ENCODE data around the gene PSG1. TPM values are rescaled to one million over a fixed set of nuclear protein-coding genes. Genes with fewer than 3 reads are reported as not detected.
"Not testable (repeated sequence)": the region's sequence is repeated elsewhere in the genome, so short reads cannot be mapped to it uniquely, and the experiment has no call there.

Gene PSG1
- polyA plus RNA-seq (ENCODE audit: insufficient read length) = not detected

DNA sequence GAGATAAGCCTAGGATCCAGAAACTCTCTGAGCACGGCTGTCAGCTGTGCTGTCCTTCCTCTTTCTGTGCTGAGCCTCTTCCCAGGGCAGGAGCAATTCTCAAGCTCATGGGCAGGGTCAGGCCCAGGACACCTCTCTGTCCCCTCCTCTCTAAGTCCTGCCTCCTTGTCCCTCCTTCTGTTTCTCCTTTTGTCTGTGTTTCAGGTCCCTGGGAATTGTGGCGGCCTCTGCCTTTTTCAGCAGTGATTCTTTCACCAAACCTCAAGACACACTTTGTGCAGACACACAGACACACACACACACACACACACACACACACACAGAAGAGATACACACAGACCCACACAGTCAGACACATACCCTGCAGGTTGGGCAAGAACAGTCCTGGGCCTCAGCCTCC lies at the start of gene PSG1:
TSS of gene PSG1 (minus strand) at position 101 of the 400 bp plus-strand sequence. CDS start 132 bp downstream, outside the sequence.
- no peak for DNase-seq

DNA sequence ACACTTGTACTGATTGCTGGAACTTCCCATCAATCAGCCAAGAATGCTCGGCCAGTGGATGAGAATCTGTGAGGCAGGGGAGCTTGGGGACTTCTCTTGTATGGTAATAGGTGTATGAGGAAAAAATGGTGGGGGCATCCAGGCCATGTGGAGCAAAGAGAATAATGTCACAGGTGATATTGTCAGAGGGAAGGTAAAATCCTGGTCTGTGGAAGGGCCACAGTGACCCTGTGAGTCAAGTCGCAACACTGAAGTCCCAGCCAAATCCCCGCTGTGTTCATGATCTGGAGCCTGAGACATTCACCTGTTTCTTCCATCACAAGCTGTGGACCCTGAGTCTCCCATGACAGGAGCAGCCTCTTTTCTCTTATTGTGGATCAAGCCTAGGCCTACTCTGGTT lies 49.4 kb upstream of the PSG1 start:
- DNase-seq = no peak

DNA sequence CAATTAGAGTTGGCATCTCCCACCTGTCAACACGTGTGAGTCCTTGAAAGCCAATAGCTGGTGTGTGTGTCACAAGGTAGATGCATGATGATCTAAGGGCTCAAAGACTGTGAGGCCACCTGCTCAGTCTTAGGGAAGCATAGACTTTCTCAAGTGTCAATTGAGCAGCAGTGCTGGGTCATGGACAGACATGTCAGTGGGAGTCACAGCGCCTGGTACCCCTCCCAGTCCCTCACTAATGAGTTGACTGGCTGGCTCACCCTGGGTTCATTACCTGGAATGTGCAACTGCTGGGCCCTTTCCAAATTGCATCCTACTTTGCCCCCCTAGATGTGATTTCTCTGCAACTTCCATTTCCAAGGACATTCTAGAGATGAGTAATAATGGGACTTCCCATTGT lies 47.3 kb upstream of the PSG1 start:
- DNase-seq = no peak

DNA sequence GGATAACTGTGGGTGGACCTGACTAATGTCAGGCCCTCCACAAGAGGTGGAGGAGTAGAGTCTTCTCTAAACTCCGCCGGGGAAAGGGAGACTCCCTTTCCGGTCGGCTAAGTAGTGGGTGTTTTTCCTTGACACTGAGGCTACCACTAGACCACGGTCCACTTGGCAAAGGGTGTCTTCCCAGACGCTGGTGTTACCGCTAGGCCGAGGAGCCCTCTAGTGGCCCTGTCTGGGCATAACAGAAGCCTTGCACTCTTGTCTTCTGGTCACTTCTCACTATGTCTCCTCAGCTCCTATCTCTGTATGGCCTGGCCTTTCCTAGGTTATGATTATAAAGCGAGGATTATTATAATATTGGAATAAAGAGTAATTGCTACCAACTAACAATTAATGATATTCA lies 43.6 kb upstream of the PSG1 start:
- DNase-seq = not testable (repeated sequence)

DNA sequence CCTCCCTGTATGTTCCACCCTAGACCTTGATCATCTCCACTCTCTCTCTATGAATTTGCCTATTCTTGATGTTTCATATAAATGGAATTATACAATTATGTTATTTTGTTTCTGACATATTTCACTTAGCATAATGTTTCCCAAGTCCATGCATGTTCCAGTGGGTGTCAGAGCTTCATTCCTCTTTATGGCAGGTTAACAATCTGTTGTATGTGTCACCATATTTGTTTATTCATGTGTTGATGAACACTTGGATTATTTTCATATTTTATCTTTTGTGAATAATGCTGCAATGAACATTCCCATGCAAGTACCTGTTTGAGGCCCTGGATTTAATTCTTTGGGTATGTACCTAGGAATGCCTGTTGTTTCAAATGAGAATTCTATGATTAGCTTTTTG lies 41.5 kb upstream of the PSG1 start:
- DNase-seq = not testable (repeated sequence)

DNA sequence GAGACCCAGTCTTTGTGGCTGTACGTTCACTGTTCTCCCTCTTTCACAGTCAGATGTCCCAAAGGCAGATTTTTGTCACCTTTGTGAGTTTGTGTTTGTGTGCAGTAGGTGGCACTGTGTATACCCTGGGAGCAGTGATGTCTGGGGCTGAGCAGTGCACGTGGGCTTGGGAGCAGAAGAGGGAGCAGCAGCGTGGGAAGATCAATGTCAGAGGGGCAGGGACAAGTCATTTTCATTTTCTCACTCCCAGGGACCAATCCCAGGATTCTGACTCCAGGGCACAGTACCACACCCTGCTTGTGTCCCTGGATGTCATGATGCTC lies 40.2 kb upstream of the PSG1 start:
- no peak for DNase-seq

DNA sequence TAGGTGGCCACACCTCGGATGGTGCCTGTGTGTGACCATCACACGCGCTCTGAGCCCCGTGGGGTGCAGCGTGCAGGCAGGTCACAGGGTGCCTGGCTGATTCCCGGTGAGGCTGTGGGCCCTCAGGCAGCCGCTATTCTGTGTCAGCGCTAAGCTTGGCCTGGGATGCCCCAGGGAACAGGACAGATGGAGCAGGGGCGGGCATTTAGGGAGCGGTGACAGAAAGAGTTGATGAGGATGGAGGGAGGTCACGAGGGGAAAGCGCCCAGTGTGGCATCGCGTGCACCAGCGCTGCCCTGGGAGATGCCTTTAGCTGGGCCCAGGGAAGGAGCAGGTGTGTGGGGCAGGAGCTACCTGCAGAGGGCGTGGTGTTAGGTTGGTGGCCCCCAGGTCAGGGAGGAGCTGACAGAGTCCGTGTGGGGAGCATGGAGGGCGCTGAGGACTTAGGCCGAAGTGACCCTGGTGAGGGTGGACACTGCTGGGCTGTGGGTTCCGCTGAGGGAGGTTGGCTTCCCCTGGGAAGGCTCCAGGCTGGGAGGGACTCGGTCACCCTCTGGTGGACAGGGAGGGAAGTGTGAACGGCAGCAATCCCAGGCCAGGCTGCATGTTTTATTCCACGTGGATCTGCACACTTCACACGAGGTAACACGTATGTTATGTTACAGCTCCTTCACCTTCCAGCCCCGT lies 39.7 kb upstream of the PSG1 start:
- not testable (repeated sequence) for DNase-seq

DNA sequence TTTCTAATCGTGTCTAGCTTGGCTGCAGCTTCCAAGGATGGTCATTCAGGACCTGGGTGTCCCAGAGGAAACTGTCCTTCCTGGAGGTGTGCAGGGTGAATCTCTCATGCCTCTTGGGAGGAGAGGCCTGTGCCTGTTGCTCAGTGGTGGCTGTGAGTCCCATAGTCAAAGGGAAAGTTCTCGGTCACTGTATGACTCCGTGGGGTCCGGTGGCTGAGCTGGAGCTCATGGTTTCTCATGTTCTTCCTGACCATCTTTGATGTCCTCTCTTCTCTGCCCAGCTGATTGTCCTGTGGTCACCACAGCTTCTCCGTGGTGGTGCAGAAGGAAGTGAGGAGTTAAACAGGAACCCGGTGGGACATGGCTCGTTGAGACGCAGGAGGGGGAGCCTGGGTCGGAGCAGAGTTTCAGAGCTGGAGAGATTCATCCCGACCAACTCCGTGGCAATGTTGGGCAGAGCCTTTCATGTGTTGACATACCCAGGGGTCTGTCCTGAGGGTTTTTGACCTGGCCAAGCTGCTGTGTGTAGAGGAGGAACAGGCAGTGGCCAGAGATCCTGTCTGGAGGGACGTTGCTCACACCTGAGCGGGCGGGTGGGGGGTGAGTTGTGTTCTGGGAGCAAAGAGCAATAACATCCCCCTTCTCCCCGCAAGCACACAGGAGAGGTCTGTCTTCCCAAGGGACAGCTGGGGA lies 39.0 kb upstream of the PSG1 start:
- not testable (repeated sequence) for DNase-seq

DNA sequence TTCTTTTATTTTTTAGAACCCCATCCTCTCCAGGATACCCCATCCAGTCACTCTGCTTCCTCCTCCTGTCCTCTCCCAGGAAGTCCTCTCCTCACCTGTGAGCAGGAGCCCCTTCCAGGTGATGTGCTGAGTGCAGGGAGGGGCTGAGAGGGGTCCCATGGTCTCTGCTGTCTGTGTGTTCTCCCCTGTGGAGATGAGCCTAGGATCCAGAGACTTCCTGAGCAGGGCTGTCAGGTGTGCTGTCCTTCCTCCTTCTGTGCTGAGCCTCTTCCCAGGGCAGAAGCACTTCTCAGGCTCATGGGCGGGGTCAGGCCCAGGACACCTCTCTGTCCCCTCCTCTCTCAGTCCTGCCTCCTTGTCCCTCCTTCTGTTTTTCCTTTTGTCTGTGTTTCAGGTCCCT lies 38.1 kb upstream of the PSG1 start, which contains the start of gene PSG6:
TSS of gene PSG6 (minus strand) at position 261 of the 400 bp plus-strand sequence. CDS start at position 159, 102 bp downstream.
- not testable (repeated sequence) for DNase-seq

DNA sequence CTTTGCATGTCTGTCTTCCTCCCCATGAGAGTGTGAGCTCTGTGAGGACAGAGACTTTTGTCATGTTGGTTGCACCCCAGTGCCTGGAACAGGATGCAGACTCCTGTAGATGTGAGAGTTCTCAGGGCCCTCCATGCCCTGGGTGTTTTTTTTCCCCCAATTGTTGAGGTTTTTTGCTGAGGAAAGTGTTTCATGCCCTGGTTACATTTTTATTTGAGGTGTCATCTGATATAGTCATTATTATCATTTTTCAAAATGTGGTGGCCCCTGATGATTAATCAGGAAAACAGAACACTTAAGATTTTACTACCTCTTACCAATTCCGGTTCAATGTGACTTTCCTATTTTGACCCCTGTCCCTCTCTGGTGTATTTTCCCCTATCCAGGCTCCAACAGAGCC lies 37.4 kb upstream of the PSG1 start:
- not testable (repeated sequence) for DNase-seq

DNA sequence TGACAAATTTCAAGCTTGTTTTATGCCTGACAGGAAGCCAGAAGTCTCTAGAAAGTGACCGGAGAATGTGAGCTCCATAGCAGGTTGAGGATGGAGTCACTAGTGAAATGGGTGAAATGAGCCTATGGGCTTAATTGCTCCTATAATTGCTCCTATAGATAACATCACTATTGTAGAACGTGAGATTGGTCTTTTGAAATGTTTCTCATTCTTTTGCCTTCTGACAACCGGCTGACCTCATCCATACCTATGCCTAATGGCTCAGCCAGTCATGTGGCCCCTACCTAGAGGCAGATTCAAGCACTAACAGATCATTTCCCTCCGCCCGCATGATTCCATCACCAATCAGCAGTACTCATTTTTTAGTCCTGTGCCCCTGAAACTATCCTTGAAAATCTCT lies 34.0 kb upstream of the PSG1 start:
- DNase-seq = not testable (repeated sequence)

DNA sequence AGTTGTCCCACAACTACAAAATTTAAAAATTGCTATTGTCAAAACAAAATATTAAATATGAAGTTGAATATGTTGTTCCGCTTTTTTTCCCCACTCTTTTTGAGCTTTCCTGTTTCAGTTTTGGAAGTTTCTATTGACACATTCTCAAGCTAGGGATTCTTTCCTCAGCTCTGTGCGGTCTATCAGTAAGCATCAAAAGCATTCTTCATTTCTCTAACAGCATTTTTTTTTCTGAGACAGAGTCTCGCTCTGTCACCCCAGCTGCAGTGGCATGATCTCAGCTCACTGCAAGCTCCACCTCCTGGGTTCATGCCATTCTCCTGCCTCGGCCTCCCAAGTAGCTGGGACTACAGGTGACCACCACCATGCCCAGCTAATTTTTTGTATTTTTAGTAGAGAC lies 33.4 kb upstream of the PSG1 start:
- not testable (repeated sequence) for DNase-seq

DNA sequence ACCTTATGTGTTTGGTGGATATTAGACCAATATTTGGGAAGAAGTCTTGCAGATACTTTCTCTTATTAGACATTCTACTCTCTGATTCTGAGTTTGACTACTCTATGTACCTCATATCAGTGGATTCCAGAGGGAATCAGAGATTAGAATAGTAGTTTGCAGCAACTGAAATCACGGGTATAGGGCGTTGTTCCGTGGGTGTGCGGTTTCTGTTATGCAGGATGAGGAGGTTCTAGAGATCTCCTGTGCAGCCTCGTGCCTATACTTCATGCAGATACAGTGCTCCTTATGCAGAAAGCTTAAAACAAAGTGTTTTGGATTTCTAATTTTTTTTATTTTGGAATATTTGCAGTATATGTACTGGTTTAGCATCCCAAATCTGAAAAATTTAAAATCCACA lies 32.2 kb upstream of the PSG1 start:
- DNase-seq = not testable (repeated sequence)

DNA sequence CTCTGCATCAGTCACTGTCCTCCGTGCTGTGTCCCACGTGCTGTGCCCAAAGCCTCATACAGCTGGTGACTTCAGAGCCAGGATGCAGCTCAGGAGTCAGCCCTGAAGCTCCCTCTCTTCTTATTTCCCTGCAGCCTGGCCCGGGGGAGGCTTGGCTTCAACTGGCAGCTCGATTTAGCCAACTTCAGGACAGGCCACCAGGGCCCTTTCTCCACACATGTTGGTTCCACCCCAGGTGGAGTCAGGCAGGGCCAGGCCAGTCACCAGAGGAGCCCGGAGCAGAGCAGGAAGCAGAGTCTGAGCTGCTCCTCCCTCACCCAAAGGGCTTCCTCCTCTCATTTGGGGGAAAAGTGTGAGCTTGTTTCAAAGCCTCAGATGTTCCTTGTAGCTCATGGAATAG lies 26.6 kb upstream of the PSG1 start:
- not testable (repeated sequence) for DNase-seq

DNA sequence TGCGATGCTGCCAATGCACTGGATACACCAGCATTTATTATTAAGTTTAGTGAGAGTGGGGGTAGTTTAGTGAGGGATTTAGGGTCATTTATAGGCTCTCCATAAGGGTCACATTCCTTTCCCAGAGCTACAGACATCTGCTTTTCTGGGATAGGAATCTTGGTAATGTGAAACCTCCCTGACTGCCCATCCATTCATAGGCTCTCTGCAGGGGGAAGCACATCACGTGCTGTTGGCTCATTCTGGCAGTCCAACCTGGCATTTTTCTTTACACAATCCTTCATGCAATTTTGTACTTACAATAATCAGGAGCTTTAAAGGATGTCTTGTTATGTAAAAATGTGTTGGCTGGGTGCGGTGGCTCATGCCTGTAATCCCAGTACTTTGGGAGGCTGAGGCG lies 21.0 kb upstream of the PSG1 start:
- DNase-seq = not testable (repeated sequence)

DNA sequence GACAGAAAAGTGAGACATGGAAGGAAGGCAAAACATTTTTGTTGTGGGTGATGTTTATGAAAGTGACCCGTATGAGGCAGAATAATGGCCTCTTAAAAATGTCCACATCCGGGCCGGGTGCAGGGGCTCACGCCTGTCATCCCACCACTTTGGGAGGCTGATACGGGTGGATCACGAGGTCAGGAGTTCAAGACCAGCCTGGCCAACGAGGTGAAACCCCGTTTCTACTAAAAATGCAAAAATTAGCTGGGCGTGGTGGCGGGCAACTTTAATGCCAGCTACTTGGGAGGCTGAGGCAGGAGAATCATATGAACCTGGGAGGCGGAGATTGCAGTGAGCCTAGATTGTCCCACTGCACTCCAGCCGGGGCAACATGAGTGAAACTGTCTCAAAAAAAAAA lies 20.2 kb upstream of the PSG1 start:
- DNase-seq = not testable (repeated sequence)

DNA sequence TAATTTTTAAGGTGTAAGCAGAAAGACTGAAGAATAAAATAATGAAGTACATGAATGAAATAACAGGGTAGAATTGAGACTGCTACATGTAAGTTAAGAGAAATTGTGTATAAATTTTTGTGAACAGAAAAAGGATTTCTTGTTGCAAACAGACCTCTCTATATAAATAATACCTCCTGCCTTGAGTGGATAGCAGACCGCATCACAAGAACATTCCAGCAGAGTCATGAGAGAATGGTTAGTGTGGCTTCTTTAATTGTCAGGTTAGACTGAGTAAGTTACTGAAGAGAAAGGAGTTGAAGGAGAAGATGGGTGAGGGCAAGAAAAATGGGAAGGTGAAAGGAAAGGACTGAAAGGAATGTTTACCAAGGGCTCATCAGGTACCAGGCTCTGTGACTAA lies 19.6 kb upstream of the PSG1 start:
- not testable (repeated sequence) for DNase-seq

DNA sequence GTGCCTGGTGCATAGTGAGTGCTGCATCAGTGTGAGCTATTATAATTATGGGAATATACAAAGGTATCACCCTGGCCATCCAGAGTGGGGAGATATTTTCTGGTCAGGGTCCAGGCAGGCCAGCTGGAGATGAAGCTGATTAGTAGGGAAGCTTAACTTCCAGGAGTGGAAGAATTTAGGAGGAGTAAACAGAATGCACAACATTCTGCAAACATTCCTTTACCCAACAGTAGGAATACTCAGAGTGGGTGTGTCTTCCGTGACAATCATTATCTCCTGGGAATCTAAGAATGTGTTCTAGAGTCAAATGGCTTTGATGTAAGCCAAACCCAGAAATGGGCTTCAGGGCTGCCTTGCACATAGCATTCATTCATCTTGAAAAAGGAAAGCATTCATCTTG lies 19.1 kb upstream of the PSG1 start:
- not testable (repeated sequence) for DNase-seq

DNA sequence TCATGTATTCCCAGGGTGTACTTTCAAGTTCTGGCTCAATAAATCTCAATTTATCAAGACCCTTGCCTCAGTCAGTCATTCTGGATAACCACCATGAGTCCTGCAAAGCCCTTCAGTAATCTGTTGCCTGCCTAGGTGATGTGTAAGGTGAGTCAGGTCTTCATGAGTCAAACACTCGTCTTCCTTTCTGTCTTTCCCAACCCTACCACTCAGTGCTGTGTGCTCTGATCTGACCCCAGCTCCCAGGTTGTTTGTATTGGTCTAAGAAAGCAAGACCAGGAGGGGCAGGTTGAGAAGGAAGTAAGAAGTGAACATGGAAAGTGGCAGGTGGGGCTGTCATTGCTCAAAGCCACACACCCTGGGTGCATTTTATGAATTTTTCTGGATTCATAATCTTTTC lies 18.2 kb upstream of the PSG1 start:
- DNase-seq = not testable (repeated sequence)

DNA sequence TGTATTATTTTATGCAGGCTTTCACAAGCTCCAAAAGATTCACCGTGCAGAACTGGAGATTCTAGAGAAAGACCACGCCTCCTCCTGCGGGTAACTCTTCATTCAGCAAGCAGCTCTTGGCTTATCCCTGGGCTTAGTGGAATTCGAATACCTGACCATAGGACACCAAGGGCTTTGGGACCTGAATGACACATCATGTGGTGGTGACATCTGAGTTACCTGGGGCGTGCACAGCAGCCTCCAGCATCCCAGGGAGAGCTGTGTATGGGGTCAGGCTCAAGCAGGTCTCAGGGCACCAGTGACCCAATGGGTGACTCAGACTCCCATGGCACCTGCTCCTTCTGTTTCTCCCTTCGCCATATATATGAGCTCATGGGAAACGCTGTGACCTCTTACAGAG lies 10.9 kb upstream of the PSG1 start:
- not testable (repeated sequence) for DNase-seq

DNA sequence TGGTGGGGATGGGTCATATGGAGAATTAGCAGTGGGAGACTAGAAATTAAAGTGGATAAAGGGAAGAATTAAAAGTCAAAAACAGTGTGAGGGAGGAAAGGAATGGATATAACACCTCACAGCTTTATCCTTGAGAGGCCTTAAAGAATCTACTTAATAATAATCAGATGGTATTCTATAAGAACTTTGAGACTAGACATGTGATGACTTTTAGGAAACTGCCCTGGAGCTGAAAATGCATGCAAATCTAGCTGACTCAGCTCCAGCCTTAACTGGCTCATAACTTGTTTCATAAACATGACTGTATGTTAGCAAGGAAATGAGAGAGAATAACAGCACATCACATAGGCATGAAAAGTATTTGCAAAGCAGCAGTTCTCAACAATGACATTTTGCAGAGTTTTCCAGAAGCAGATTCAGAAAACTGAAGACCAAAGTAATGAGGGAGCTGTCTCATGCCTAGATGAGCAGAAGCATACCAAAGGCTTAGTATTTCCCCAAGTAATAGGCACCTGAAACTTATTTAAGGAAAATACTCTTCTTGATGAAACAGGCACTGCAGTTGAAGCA lies 8.4 kb upstream of the PSG1 start:
- not testable (repeated sequence) for DNase-seq

DNA sequence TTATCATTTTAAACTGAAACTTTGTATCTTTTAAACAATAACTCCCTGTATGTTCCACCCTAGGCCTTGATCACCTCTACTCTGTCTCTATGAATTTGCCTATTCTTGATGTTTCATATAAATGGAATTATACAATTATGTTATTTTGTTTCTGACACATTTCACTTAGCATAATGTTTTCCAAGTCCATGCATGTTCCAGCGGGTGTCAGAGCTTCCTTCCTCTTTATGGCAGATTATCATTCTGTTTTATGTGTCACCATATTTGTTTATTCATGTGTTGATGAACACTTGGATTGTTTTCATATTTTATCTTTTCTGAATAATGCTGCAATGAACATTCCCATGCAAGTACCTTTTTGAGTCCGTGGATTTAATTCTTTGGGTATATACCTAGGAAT lies 3.2 kb upstream of the PSG1 start:
- not testable (repeated sequence) for DNase-seq

DNA sequence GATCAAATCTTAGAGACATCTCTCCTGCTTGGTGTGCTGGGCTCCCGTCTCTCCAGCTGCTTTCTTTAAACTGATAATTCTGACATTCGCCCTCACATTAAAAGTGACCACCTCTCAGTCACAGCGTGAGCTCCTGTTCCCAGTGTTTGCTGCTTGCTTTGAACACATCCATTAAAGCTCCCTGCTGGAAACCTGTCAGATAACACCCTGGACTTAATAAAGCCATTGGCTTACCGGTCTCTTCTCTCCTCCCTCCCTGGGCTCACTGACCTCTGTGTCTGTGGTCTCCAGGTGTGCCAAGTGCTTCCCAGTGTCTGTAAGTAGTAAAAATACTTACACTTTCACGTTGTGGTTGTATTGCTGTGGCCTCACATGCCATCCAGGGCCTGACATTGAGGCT lies 2.5 kb upstream of the PSG1 start:
- DNase-seq = not testable (repeated sequence)

DNA sequence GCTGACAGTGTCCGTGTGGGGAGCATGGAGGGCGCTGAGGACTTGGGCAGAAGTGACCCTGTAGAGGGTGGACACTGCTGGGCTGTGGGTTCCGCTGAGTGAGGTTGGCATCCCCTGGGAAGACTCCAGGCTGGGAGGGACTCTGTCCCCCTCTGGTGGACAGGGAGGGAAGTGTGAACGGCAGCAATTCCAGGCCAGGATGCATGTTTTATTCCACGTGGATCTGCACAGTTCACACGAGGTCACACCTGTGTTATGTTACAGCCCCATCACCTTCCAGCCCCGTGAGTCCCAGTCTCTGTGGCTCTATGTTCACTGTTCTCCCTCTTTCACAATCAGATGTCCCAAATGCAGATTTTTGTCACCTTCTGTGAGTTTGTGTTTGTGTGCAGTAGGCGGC lies 1.8 kb upstream of the PSG1 start:
- DNase-seq = not testable (repeated sequence)

Measured in hindlimb muscle (tissue), 1 donor.